HS-27A (cell line): ENCODE data around the gene PTPRN.
"Not testable (repeated sequence)": the region's sequence is repeated elsewhere in the genome, so short reads cannot be mapped to it uniquely, and the experiment has no call there.

Source experiments
- DNase-seq: peaks from one replicate; pipeline ENCODE4 v3.0.0-alpha.2; 2012; ENCODE audit warnings: low read depth, missing footprints

The PTPRN gene

GRCh38 chr2:219306047-219306446, 3.2 kb downstream of the PTPRN start:
- DNase-seq: no peak

GRCh38 chr2:219304223-219304622, 5.0 kb downstream of the PTPRN start:
- no peak for DNase-seq

- DNase-seq: no peak
Measured at GRCh38 chr2:219302412-219302968, 6.7 kb downstream of the PTPRN start.

- DNase-seq: no peak
Measured at GRCh38 chr2:219300022-219300421, 9.2 kb downstream of the PTPRN start.

- no peak for DNase-seq
Measured at GRCh38 chr2:219299372-219299760, 9.8 kb downstream of the PTPRN start.

GRCh38 chr2:219298759-219299371, 10.3 kb downstream of the PTPRN start:
- no peak for DNase-seq

GRCh38 chr2:219297766-219298456, 11.3 kb downstream of the PTPRN start:
- DNase-seq: no peak

GRCh38 chr2:219296631-219297391, 12.4 kb downstream of the PTPRN start:
- no peak for DNase-seq

GRCh38 chr2:219296142-219296541, 13.1 kb downstream of the PTPRN start:
- DNase-seq: no peak

- no peak for DNase-seq
Measured at GRCh38 chr2:219294356-219295351, 14.5 kb downstream of the PTPRN start.

- no peak for DNase-seq
Measured at GRCh38 chr2:219293736-219294231, 15.4 kb downstream of the PTPRN start.

GRCh38 chr2:219292616-219293015, 16.6 kb downstream of the PTPRN start:
- DNase-seq: no peak

- no peak for DNase-seq
Measured at GRCh38 chr2:219291910-219292490, 17.2 kb downstream of the PTPRN start.

- no peak for DNase-seq
Measured at GRCh38 chr2:219291394-219291793, 17.8 kb downstream of the PTPRN start.

- DNase-seq: no peak
Measured at GRCh38 chr2:219290381-219291171, 18.6 kb downstream of the PTPRN start.

- no peak for DNase-seq
Measured at GRCh38 chr2:219289537-219290361, 19.5 kb downstream of the PTPRN start.

GRCh38 chr2:219289195-219289536, 20.0 kb downstream of the PTPRN start:
- DNase-seq: no peak

GRCh38 chr2:219287580-219288265, 21.5 kb downstream of the PTPRN start:
- no peak for DNase-seq

GRCh38 chr2:219287116-219287440, 22.1 kb downstream of the PTPRN start:
- not testable (repeated sequence) for DNase-seq
